DMS 273 (cell line): ENCODE results near the gene EXD1.

ENCODE experiments used
- DNase-seq: peaks from one replicate; lab custom pipeline; 2025; ENCODE audit not compliant: unreplicated experiment; lab: John Stamatoyannopoulos, UW

EXD1 gene

DNA sequence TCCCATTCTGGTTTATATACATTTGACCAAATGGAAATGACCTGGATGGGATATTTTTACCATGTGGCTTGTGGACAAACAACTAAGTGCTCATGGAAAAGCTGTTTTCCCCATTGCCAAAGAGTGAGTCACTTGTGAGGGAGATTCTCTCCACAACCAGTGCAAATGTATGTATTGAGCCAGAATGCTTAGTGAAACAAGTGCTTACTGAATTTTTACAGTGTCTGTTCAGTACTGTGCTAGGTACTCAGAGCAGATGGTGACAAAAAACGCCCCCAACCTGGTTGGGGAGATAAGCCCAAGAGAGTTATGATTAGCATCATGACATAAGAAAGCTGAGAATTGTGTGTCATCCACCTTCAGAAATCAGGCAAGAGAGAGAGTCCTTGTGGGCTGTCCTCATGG, 2.8 kb upstream of the EXD1 start:
- peak; percentile 4 for DNase-seq

DNA sequence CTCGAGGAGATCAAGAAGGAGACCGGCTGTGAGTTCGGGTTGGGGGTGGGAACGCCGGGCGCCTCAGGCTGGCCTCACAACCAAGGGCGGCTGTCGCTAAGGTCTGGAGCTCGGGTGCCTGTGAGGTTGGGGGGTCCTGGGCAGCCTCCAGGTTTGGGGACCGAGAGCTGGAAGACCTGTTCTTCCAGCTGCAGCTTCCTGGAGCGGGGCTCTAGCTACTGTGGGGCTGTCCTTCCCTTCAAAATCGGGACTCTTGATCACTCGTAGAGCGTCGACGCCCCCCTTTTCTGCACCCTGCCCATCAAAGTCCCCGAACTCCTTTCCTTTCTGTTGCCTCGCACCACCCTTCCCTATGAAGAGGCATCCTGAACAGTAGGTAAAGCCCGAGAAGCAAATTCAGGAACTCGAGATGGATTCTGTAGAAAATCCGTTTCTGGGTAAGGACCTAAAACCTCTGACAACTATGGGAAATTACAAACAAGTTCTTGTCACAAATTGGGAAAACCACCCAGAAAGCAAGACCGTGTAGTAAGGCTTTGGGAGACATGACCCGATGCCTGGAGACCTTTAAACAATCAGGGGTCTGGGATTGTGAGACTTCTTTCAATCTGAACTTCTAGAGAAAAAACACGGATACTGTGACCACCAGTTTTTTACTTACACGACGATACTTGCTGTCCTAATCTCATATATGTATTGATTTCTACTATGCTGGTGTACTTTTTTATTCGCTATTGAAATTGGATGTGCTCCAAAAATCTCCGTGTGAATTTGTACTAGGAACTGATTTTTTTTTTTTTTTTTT, 1.1 kb upstream of the EXD1 start:
- DNase-seq: peak; percentile 81

DNA sequence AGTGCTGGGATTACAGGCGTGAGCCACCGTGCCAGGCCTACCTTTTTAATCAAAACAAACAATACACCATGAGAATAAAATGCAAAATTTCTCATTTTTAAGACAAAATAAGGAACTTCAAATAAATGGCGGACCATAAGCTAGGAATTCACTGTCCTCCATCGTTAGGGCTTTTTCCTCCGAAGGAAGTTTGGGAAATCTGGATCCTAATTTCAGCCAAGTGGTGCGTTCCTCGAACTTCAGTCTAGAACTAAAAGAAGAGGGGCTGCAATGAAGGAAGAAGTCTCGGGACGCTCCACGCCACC, 260 bp downstream of the EXD1 start:
- no peak for DNase-seq

DNA sequence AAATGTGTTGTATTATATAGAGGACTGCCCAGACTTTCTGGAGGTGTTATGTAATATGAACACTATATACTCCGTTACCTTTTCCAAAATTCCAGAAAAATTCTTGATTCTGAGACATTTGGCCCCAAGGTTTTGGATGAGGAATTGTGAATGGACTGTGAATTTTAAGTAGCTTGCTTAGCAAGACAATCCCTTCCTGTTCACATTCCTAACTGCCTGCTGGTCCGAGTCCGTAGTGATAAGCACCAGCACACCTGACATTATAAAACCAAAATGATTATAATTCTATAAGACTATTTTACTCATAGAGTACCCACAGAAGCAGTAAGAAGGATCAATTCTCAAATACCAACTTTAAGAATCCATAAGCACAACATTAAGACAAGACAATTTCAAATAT, 11.2 kb downstream of the EXD1 start:
- DNase-seq: no peak

DNA sequence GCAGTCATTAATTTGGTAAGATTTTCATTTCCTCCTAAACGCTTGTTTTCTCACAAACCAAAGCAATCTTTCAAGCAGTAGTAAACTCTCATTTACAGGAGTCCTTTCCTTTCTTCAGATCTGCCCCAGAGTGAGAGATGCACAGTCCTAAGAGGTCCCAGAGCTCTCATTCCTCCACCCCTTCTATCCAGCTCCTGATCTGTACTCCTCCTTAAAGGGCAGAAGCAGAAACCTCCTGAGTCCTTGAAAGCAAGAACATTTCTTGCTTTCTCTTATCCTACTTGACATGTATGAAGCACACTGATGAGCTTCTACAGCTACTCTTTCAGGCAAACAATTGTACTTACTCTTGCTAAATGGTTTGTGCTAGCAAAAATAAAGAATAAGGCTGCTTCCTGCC, 11.7 kb downstream of the EXD1 start:
- no peak for DNase-seq

DNA sequence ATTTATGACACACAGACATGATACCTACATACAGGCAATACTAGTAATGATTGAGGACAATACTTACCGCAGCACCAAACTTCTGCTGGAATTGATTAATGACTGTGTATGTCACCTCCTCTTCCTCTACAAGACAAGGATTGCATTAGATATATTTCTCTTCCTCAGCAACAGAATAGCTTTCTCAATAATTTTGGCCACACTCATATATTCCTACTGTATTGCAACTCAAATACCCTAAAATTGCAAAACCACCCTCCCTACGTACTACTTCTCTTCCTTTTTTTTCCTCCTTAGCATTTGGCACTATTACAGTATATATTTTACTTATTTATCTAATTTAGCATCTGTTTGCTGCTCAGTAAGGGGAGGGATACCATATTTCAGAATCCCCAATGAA, 14.8 kb downstream of the EXD1 start:
- DNase-seq: no peak

DNA sequence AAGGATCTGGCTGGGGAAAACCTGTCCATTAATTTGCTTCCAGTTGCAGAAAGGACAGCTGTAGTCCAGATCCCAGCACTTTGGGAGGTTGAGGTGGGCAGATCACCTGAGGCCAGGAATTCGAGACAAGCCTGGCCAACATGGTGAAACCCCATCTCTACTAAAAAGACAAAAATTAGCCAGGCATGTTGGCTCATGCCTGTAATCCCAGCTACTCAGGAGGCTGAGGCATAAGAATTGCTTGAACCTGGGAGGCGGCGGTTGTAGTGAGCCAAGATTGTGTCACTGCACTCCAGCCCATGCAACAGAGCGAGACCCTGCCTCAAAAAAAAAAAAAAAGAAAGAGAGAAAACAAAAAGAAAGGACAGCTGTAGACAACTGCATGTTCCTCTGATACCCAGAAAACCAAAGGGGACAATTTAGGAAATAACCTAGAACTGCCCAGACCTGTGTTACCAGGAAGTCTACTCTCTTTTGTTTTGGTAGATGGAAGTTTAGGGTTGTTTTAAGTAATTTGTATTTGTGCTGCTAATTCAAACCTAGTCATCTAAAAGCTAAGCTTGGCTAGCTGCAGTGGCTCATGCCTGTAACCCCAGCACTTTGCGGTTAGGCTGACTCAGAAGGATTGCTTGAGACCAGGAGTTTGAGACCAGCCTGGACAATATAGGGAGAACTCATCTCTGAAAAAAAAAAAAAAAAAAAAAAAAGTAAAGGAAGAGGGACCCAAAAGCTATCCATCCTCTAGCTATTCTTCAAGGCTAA, 22.7 kb downstream of the EXD1 start:
- DNase-seq: no peak

DNA sequence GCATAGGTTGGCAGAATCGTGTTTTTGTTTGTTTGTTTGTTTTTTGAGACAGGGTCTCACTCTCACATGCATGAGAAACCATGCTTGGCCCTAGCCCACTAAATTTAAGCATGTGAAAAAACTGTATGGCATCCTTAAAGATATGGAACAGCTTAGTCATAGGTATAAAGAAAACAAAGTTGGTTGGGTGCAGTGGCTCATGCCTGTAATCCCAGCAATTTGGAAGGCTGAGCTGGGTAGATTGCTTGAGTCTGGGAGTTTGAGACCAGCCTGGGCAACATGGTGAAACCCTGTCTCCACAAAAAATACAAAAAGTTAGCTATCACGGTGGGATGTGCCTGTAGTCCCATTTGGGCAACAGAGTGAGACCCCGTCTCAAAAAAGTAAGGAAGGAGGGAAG, 25.2 kb downstream of the EXD1 start:
- no peak for DNase-seq

DNA sequence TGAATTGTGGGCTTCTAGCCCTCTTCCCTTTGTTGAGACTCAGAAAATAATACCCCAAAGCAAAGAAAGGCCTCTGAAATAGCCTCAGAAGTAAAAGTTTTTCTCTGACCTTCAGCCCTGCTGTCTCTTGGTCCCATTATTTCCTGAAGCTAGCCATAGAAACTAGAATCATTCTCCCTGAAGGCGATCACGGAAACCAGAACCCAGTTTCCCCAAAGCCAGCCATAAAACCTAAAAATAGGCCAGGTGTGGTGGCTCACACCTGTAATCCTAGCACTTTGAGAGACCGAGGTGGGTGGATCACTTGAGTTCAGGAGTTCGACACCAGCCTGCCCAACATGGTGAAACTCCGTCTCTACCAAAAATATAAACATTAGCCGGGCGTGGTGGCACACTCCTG, 27.2 kb downstream of the EXD1 start:
- DNase-seq: no peak

DNA sequence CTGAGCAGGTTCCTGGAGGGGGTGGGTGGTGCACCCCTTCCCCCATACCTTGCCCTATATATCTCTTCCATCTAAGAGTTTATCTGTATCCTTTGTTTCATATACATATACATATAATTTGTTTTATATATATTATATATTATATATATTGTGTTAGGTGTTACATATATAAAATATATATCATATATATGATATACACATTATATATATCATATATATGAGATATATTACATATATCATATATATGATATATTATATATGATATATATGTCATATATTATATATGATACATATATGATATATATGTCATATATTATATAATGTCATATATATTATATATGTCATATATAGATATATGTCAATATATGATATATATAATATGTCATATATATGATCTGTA, 31.1 kb downstream of the EXD1 start:
- DNase-seq: no peak

DNA sequence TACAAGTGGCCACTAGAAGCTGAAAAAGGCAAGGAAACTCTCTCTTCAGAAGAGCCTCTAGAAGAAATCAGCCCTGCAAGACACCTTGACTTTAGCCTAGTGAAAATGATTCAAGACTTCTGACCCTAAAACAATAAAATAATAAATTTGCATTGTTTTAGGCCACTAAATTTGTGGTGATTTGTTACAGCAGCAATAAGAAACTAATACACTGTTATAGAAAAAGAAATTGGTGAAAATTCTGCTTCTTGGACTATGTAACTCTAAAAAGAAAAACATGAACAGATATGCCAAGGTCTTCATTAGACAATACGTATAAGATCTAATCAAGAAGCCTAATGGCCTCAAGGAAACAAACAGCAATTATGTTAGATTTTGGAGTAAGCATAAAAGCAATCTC, 36.1 kb downstream of the EXD1 start:
- DNase-seq: no peak

DNA sequence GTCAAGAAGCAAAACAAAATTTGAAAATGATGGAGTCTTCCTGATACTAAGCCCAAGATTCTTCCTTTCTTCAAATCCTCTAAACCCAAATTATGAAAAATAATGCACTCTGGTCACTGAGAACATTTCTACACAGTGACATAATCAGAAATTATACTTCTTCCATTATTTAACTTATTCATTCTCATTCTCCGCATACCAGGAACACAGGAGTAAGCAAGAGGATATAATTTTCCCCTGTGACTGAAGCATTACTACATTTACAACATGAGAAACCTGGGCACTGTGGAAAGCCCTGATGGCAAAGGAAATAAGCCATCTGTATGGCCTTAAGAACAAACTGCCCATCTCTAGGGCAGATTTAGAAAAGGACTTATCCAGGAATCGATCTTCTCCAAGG, 47.0 kb downstream of the EXD1 start:
- DNase-seq: no peak

DNA sequence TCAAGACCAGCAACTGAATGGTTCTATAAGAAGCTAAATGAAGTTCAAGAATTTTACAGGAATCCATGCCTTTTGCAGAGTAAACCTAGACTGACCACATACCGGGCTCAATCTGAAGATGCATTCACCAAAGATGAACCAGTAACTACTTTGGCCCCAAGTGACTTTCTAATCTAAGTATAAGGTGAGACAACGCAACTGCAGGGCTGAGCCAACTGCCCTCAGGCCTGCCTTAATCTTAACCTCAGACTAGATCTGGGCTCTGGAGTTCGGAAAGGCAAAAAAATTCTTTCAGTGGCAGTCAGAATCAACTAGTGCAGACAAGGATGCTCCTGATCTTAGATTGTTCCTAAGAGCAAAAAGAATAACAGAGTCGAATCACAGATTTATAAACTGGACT, 48.3 kb downstream of the EXD1 start:
- no peak for DNase-seq

DNA sequence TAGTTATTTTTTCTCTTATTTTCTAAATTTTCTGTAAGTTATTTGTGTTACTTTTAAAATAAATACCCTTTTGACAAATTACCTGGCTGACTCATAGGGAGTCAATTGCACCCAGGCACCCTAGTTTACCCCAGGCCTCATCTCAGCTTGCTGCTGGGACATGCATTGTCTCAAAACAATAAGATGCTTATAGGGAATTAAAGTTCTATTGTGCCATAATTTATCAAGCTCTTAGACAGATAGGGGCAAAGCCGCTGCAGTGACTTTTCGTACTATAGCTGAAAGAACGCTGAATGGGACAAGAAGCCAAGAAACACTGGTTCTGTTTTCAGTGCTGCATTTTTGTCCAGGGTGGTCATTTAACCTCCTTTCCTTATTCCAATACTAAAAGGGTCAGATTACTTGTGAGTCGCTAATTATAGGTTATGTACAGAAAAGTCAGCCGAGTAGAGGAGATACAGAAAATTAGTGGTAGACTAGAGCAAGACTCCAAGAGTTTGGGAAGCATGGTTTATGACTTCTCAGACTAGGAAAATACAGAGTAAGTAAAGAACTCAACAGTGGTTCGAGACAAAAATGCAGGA, 50.3 kb downstream of the EXD1 start:
- DNase-seq: no peak

DNA sequence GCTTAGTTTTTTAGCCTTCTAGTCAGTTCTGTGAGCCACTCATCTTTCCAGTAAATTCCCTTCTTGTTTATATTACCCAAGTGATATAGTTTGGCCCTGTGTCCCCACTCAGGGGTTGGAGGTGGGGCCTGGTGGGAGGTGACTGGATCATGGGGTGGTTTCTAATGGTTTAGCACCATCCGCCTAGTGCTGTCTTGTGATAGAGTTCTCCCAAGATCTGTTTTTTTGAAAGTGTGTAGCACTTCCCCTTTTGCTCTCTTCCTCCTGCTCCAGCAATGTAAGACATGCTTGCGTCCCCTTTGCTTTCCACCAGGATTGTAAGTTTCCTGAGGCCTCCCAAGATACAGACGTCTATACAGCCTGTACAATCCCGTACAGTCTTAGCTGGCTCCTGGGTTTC, 60.8 kb downstream of the EXD1 start:
- no peak for DNase-seq

DNA sequence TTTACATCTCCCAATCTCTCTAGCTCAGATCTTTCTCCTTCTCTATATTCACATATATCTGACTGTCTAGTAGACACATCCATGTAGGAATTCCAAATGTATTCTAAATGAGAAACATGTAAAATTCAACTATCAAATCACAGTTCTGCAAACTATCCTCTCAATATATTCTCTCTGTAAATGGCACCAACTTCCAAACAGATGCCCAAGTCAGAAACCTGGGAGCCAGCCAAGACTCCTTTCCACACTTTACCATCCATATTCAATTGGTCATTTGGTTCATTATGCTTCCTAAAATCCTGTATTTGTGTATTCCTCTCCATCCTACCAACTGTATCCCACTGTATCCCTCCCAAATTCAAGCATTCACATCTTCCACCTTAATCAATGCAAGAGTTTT, 61.5 kb downstream of the EXD1 start:
- peak; percentile 28 for DNase-seq

DNA sequence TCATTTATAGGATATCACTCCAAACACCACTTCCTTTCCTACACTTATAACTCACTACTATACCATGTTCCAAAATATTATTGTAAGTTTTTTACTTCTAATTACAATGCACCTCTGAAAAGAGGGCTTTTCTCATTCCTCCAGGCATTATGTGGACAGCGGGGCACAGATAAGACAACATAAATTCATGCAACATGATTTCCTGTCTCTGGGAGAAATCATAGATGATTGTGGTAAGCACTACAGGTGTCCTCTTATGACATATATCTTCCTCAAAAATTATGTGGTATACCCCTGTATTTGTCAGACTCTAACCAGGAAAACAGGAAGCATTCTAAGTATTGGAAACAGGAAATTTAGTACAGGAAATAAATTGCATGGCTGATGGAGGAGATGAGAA, 68.8 kb downstream of the EXD1 start:
- DNase-seq: no peak

DNA sequence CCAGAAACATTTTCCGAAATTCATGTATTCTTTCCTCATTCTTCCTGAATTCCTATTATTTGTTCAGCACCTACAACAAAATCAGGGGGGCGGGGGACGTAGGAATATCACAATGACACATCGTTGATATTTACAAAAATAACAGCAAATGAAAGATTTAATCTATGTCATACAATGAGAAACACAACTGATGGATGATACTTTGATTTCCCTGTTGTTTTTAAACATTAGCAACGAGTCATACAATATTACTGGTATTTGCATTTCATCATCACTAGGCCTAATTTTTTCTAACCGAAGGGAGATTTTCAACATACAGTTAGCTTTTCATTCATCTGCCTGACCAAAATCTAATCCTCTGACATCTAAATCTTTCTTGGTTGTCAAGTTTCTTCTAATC, 69.2 kb downstream of the EXD1 start:
- no peak for DNase-seq

DNA sequence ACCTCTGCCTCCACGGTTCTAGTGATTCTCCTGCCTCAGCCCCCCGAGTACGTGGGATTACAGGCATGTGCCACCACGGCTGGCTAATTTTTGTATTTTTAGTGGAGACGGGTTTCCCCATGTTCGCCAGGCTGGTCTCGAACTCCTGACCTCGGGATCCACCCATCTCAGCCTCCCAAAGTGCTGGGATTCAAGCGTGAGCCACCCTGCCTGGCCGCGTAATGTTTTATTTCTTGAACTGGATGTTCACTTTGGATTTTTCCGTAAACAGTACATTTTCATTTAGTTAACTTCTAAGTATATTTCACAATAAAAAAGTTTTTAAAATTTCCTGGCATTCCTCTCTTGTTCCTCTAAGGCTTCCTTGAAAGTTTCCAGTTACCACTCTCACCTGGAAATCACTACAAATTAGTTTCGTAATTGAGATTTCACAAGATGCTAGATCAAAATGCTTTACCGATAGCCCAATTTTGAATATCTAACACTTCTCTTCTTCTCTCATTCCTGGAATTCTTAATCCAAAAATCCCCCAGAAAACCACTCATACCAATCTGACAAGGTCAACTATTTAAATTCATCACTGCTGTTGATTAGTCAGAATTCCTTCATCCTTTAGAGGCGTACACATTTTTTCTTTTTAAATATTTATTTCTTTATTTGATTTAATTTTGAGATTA, 69.8 kb downstream of the EXD1 start:
- DNase-seq: no peak

DNA sequence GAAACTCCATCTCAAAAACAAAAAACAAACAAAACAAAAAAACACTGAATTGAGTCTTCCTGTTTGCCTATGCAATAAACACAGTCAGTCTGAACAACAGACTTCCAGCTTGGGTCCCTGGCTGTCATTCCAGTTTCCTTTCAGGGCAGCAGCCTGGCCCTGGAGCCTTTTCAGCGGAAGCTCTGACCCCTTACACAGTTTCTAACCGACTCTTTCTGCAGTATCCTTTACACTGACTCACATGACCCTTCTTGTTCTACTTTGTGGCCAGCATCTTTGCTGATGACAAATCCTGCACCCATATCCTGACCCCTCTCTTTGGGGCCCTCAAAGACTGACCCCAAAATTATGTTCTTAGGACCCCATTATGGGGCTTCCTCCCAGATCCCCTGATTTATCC, 76.1 kb downstream of the EXD1 start:
- DNase-seq: no peak

DNA sequence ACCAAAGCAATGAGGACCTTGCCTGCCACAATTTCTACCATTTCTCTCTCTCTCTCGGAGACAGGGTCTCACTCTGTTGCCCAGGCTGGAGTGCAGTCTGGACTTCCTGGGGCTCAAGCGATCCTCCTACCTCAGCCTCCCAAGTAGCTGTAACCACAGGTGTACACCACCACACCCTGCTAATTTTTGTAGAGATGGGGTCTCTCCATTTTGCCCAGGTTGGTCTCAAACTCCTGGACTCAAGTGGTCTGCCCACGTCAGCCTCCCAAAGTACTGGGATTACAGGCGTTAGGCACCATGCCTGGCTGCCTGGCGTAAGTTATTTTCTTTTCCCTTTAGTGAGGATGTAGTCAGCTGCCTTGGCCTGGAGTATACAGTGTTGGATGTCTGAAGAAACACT, 76.8 kb downstream of the EXD1 start:
- no peak for DNase-seq

DNA sequence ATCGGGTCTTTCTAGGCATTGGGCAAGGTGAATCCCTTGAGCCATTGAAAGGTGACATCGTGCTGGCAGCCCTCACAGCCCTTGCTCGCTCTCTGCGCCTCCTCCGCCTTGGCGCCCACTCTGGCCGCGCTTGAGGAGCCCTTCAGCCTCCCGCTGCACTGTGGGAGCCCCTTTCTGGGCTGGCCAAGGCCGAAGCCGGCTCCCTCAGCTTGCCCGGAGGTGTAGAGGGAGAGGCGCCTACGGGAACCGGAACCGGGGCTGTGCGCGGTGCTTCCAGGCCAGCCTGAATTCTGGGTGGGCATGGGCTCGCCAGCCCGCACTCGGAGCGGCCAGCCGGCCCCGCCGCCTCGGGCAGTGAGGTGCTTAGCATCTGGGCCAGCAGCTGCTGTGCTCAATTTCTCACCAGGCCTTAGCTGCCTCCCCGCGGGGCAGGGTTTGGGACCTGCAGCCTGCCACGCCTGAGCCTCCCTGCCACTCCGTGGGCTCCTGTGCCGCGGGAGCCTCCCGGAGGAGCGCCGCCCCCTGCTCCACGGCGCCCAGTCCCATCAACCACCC, 79.0 kb downstream of the EXD1 start:
- DNase-seq: no peak
